T-helper 17 cell (primary cell): ENCODE data around the gene CACNA1H. TPM values are rescaled to one million over a fixed set of nuclear protein-coding genes. Genes with fewer than 3 reads are reported as not detected.

ENCODE experiments used
- ATAC-seq: fragments of 150-1000 bp; cut with Tn5 transposase; 2 replicates; pipeline ENCODE4 v1.10.0; 2021; ENCODE audit warnings: mild to moderate bottlenecking, moderate library complexity
- DNase-seq, 3 donors: peaks; one replicate each; pipeline versions ENCODE4 v3.0.0 to v3.0.0-alpha.2; 2020 to 2021
- H3K9me3 ChIP-seq: one replicate; pipeline ENCODE4 v1.7.0; 2013; ENCODE audit warnings: low read length, mild to moderate bottlenecking; ENCODE audit not compliant: control insufficient read depth, poor library complexity, severe bottlenecking
- H3K27ac Mint-ChIP-seq: one replicate; pipeline ENCODE4 v1.8.0; 2022; ENCODE audit warnings: mild to moderate bottlenecking, moderate library complexity, mixed read lengths
- H3K27me3 Mint-ChIP-seq: one replicate; pipeline ENCODE4 v1.8.0; 2022; ENCODE audit warnings: mixed read lengths
- H3K36me3 Mint-ChIP-seq: one replicate; pipeline ENCODE4 v1.8.0; 2022; ENCODE audit warnings: low read depth, mixed read lengths
- H3K4me1 Mint-ChIP-seq: one replicate; pipeline ENCODE4 v1.8.0; 2022; ENCODE audit warnings: mild to moderate bottlenecking, mixed read lengths
- H3K4me3 Mint-ChIP-seq: one replicate; pipeline ENCODE4 v1.8.0; 2022; ENCODE audit warnings: mild to moderate bottlenecking, moderate library complexity, mixed read lengths
- total RNA-seq, 4 donors: library from RNA in 2 of 4; stranded (reverse) in 2 of 4; gene quantifications; one replicate each; pipeline ENCODE4 v1.2.3 and lab custom pipeline; 2022 to 2026

Gene CACNA1H
- total RNA-seq, 2 donors from 2014 or later, result 8.6 to 9.5 TPM

GRCh38 chr16:1208239-1208830 is 55.4 kb downstream of the CACNA1H start:
- ATAC-seq, result peak; percentile 48
- no peaks in the 10 kb centered on the region for H3K27me3 Mint-ChIP-seq

GRCh38 chr16:1209081-1209480 is 56.2 kb downstream of the CACNA1H start:
- DNase-seq (no peak), ATAC-seq (no peak)
- no peak overlapping the region for H3K27ac Mint-ChIP-seq
- H3K4me1 Mint-ChIP-seq, result no peaks in the 10 kb centered on the region
- H3K4me3 Mint-ChIP-seq, result no peak overlapping the region
- no peaks in the 10 kb centered on the region for H3K9me3 ChIP-seq
- H3K27me3 Mint-ChIP-seq, result no peaks in the 10 kb centered on the region
- no peaks in the 10 kb centered on the region for H3K36me3 Mint-ChIP-seq

More at GRCh38 chr16:1208239-1208830, 55.4 kb downstream of the CACNA1H start:
- Mint-ChIP-seq H3K36me3 (no peaks in the 10 kb centered on the region), H3K27ac (no peak overlapping the region), H3K4me1 (no peaks in the 10 kb centered on the region), H3K4me3 (peak overlapping the region; percentile 81)
- no peak for DNase-seq
- H3K9me3 ChIP-seq, result no peaks in the 10 kb centered on the region

DNA sequence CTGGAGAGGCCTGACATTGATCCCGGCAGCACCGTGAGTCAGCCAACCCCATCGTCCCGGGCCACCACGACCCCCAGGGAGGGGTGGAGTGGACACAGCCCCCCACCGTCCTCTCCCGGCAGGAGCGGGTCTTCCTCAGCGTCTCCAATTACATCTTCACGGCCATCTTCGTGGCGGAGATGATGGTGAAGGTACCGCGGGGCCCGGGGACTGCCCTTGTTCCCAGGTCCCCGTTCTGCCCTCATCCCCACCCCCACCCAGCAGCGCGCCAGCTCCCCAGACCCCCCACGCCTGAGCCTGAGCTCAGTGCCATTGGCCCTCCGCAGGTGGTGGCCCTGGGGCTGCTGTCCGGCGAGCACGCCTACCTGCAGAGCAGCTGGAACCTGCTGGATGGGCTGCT is 57.6 kb downstream of the CACNA1H start:
- Mint-ChIP-seq H3K4me1 (peaks cover 2% of the 10 kb centered on the region), H3K36me3 (no peaks in the 10 kb centered on the region), H3K27ac (no peak overlapping the region), H3K4me3 (no peak overlapping the region), H3K27me3 (no peaks in the 10 kb centered on the region)
- H3K9me3 ChIP-seq, result no peaks in the 10 kb centered on the region
- no peak for DNase-seq
- no peak for ATAC-seq

DNA sequence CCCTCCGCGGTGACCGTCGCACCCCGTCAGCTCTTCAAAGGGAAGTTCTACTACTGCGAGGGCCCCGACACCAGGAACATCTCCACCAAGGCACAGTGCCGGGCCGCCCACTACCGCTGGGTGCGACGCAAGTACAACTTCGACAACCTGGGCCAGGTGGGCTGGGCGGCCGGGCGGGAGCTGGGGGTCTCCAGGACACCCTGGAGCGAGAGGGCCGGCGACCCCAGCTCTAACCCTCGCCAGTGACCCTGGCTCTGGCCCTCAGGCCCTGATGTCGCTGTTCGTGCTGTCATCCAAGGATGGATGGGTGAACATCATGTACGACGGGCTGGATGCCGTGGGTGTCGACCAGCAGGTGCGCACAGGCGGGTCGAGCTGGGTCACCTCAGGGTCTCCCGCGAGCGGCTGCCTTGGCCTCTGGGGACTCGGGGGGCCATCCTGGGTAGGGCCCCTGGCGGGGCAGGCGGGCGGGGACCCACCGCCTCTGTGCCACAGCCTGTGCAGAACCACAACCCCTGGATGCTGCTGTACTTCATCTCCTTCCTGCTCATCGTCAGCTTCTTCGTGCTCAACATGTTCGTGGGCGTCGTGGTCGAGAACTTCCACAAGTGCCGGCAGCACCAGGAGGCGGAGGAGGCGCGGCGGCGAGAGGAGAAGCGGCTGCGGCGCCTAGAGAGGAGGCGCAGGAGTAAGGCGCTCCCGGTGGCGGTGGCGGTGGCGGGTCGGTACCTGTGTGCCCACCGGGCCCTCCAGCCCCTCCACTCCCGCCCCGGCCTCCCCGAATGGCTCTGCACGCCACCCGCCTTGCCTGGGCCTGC is 58.8 kb downstream of the CACNA1H start:
- H3K27ac Mint-ChIP-seq, result no peak overlapping the region
- no peaks in the 10 kb centered on the region for H3K27me3 Mint-ChIP-seq
- peaks cover 2% of the 10 kb centered on the region for H3K4me1 Mint-ChIP-seq
- ATAC-seq (no peak), DNase-seq (no peak)
- no peaks in the 10 kb centered on the region for H3K9me3 ChIP-seq
- H3K4me3 Mint-ChIP-seq, result no peak overlapping the region
- no peaks in the 10 kb centered on the region for H3K36me3 Mint-ChIP-seq

DNA sequence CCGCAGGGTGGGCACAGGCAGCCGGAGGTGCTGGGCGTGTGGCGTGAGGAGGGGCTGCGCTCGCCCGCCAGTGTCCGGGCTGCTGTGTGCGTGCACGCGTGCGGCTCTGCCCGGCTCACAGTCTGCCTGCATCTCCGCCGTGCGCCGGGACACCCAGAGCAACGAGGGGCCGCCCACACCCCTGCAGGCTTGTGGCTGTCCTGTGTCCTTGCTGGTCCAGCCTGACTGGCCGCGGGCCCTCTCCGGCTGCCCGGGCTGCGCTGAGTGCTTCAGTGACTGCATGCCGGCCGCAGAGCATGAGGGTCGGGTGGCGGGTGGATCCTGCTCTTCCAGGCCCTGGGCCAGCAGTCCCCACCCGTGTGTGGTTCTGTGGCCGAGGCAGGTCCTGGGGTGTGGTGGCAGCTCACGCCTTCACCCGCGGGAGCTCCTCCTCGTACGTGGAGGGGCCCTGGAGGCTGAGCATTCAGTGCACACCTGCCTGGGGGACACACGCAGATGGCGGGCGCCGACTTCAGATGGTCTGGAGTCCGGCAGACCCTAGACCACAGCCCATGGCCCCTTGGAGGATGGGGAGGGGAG is 59.8 kb downstream of the CACNA1H start:
- no peaks in the 10 kb centered on the region for H3K36me3 Mint-ChIP-seq
- no peak overlapping the region for H3K27ac Mint-ChIP-seq
- no peaks in the 10 kb centered on the region for H3K27me3 Mint-ChIP-seq

DNA sequence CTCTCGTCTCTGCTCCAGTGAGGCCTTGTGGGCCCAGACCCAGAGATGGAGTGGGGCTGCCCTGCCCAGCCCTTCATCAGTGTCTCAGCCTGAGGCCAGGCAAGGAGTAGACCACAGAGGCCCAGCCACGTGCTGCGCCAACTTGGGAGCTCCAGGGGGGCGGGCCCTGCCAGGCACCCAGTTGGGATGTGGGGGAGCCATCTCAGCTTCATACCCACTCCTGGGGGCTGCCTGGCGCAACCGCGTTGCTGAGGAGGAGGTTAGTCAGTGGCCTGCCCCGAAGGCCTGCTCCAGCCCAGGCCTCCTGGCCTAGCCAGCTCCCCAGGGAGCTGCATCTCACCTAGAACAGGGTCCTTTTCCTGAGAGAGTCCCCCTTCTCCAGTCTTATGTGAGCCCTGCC is 60.3 kb downstream of the CACNA1H start:
- ATAC-seq (no peak), DNase-seq (no peak)
- Mint-ChIP-seq H3K27ac (no peak overlapping the region), H3K4me3 (no peak overlapping the region), H3K4me1 (peaks cover 2% of the 10 kb centered on the region), H3K27me3 (no peaks in the 10 kb centered on the region), H3K36me3 (no peaks in the 10 kb centered on the region)
- no peaks in the 10 kb centered on the region for H3K9me3 ChIP-seq

More for the DNA sequence above, 59.8 kb downstream of the CACNA1H start:
- ATAC-seq (no peak), DNase-seq (no peak)
- Mint-ChIP-seq H3K4me1 (peaks cover 2% of the 10 kb centered on the region), H3K4me3 (no peak overlapping the region)
- H3K9me3 ChIP-seq, result no peaks in the 10 kb centered on the region

GRCh38 chr16:1213796-1214372 is 61.0 kb downstream of the CACNA1H start:
- no peak for DNase-seq
- no peaks in the 10 kb centered on the region for H3K36me3 Mint-ChIP-seq
- H3K4me3 Mint-ChIP-seq, result no peak overlapping the region
- no peak for ATAC-seq
- H3K9me3 ChIP-seq, result no peaks in the 10 kb centered on the region
- H3K27me3 Mint-ChIP-seq, result no peaks in the 10 kb centered on the region
- H3K27ac Mint-ChIP-seq, result no peak overlapping the region
- peaks cover 2% of the 10 kb centered on the region for H3K4me1 Mint-ChIP-seq

DNA sequence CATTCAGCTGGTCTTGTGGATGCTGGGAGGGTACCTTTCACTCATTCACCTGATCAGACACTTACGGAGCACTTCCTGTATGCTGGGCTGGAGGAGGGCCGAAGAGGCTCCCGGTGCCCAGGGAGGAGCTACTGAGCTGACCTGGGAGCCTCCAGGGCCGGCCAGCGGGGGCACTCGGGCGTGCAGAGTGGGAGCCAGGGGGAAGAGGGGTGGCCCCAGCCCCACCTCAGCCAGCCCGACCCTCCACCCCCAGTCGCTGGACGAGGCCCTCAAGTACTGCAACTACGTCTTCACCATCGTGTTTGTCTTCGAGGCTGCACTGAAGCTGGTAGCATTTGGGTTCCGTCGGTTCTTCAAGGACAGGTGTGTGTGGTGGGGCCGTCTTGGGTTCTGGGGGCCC is 61.8 kb downstream of the CACNA1H start:
- H3K9me3 ChIP-seq, result no peaks in the 10 kb centered on the region
- Mint-ChIP-seq H3K4me3 (no peak overlapping the region), H3K27ac (no peak overlapping the region), H3K27me3 (no peaks in the 10 kb centered on the region), H3K4me1 (peaks cover 2% of the 10 kb centered on the region), H3K36me3 (no peaks in the 10 kb centered on the region)
- DNase-seq (no peak), ATAC-seq (no peak)

DNA sequence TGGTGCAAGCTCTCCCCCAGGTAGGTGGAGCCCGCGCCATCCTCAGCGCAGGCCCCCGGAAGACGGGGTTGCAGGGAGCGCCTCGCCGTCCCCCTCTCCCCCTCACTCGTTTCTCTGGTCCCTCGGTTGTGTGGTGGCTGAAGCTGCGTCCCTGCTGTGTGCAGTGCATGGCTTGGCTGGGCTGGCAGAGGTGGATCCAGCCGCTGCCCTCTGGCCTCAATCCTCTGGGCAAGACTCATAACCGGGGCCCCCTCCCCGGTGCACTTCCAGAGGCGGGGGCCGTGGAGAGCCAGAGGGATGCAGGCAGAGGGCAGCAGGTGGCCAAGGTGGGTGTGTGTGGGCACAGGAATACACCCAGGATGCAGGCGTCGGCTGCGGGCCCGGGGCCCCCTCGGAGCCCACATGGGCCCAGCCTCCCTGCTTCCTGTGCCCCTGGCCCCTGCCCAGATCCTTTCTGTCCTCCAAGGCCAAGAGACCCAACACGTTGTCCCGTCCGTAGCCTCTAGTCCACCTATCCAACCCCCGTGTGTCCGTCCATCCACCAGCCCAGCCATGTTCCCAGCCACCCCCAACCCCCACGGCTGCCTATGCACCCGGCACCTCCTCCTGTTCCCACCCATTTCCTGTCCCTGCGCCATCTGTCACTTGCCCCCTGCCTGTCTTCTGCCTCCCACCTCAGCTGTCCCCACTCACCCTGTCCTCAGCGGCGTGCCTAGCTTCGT is 62.8 kb downstream of the CACNA1H start:
- H3K4me3 Mint-ChIP-seq, result no peak overlapping the region
- H3K36me3 Mint-ChIP-seq, result no peaks in the 10 kb centered on the region
- DNase-seq (no peak), ATAC-seq (no peak)
- H3K9me3 ChIP-seq, result no peaks in the 10 kb centered on the region
- H3K27ac Mint-ChIP-seq, result no peak overlapping the region
- no peaks in the 10 kb centered on the region for H3K27me3 Mint-ChIP-seq
- peaks cover 2% of the 10 kb centered on the region for H3K4me1 Mint-ChIP-seq

DNA sequence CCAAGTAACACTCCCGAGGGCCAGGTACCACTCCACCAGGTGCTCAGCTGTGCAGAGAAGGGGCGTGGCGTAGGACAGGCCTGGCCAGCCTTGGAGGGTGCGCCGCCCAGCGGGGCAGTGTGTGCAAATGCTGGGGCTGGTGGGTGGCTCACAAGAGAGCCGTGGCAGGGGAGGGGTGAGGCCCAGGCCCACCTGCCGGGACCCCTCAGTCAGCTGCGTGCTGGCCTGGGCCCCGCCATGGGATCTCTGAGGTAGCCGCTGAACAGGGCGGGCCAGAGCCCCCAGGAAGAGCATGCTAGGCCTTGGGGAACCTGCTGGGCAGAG is 63.4 kb downstream of the CACNA1H start:
- H3K4me3 Mint-ChIP-seq, result no peak overlapping the region
- H3K27me3 Mint-ChIP-seq, result no peaks in the 10 kb centered on the region
- DNase-seq (no peak), ATAC-seq (no peak)
- H3K27ac Mint-ChIP-seq, result no peak overlapping the region
- H3K9me3 ChIP-seq, result no peaks in the 10 kb centered on the region
- H3K4me1 Mint-ChIP-seq, result peaks cover 2% of the 10 kb centered on the region
- no peaks in the 10 kb centered on the region for H3K36me3 Mint-ChIP-seq

DNA sequence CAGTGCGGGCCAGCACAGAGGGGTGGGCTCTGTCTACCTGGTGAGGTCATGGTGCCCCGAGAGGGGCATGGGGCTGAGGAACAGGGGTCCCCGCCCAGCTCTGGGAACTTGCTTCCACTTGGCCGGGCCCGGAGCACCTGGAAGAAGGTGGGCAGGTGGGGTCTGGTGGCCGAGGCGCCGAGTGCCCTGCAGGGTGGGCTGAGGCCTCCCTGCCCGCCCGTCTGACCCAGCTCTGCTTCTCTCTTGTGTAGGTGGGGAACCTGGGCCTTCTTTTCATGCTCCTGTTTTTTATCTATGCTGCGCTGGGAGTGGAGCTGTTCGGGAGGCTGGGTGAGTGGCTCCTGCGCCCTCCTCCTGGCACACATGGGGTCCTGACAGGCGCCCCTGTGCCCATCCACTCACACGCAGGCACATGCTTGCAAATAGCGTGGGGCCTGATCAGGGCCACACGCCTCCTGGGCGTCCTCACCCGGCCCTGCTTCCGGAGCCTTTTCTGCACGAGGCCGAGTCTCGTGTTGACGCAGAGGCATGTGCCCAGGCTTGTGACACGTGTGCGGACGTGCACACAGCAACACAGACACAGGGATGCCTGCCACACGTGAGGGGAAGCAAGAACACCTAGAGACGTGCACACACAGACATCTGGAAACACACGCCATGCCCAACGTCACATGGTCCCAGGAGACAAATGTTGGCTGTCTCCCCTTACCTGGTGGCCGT is 63.9 kb downstream of the CACNA1H start:
- no peaks in the 10 kb centered on the region for H3K9me3 ChIP-seq
- H3K27me3 Mint-ChIP-seq, result no peaks in the 10 kb centered on the region
- peaks cover 2% of the 10 kb centered on the region for H3K4me1 Mint-ChIP-seq
- H3K4me3 Mint-ChIP-seq, result no peak overlapping the region
- H3K36me3 Mint-ChIP-seq, result no peaks in the 10 kb centered on the region
- DNase-seq, result no peak
- H3K27ac Mint-ChIP-seq, result no peak overlapping the region
- no peak for ATAC-seq

DNA sequence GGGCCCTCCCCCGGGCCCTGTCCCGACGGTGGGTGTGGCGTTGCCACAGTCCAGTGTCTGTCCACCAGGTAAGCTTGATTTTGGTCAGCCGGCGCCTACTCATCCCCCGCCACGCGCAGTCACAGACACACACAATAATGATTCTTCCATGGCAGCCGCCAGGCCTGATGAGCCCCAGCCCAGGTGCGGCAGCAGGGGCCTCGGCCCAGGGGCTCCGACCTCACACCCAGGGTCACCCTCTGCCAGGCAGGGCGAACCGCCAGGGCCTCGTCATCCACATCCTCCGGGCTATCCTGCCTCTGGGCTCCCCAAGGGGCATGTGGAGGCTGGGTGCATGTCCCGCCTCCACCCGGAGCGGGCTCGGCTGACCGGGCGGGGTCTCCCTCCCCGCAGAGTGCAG is 64.6 kb downstream of the CACNA1H start:
- H3K27me3 Mint-ChIP-seq, result no peaks in the 10 kb centered on the region
- no peak for DNase-seq
- H3K27ac Mint-ChIP-seq, result no peak overlapping the region
- no peak overlapping the region for H3K4me3 Mint-ChIP-seq
- H3K9me3 ChIP-seq, result no peaks in the 10 kb centered on the region
- peaks cover 2% of the 10 kb centered on the region for H3K4me1 Mint-ChIP-seq
- ATAC-seq, result no peak
- H3K36me3 Mint-ChIP-seq, result no peaks in the 10 kb centered on the region
